Neural progenitor cell (in vitro differentiated cells): ENCODE data around the gene AMMECR1. TPM values are rescaled to one million over a fixed set of nuclear protein-coding genes. Genes with fewer than 3 reads are reported as not detected.
A peak's percentile ranks its signal among the peaks of the same experiment; 100 is the strongest.

Experiments used
- DNase-seq: peaks from one replicate; pipeline ENCODE4 v3.0.0-alpha.2; 2016; ENCODE audit warnings: low spot score
- H2AFZ ChIP-seq: fragments of 200-600 bp; sonication (generic); replicated peaks from 2 replicates; pipeline ENCODE4 v1.6.1; 2016; ENCODE audit warnings: antibody characterized with exemption
- H3F3A ChIP-seq: fragments of 200-600 bp; sonication (generic); 2 replicates; pipeline ENCODE4 v1.6.1; 2016; ENCODE audit warnings: antibody characterized with exemption, low read depth
- H3K27ac ChIP-seq: fragments of 200-600 bp; sonication (generic); 2 replicates; pipeline ENCODE4 v1.5.1; 2016; ENCODE audit warnings: mild to moderate bottlenecking
- H3K27me3 ChIP-seq: fragments of 200-600 bp; sonication (generic); 2 replicates; pipeline ENCODE4 v1.6.1; 2016; ENCODE audit warnings: mild to moderate bottlenecking, moderate library complexity
- H3K36me3 ChIP-seq: fragments of 200-600 bp; sonication (generic); 2 replicates; pipeline ENCODE4 v1.5.1; 2016
- H3K4me1 ChIP-seq: fragments of 200-600 bp; sonication (generic); 2 replicates; pipeline ENCODE4 v1.6.1; 2016; ENCODE audit warnings: mixed run types
- H3K4me2 ChIP-seq: fragments of 200-600 bp; sonication (generic); 2 replicates; pipeline ENCODE4 v1.6.1; 2016
- H3K4me3 ChIP-seq: fragments of 200-600 bp; sonication (generic); 2 replicates; pipeline ENCODE4 v1.5.1; 2016
- H3K79me2 ChIP-seq: fragments of 200-600 bp; sonication (generic); 2 replicates; pipeline ENCODE4 v1.6.1; 2016; ENCODE audit warnings: low read depth
- H3K9ac ChIP-seq: fragments of 200-600 bp; sonication (generic); 2 replicates; pipeline ENCODE4 v1.6.1; 2016
- H3K9me3 ChIP-seq: fragments of 200-600 bp; sonication (generic); 2 replicates; pipeline ENCODE4 v1.5.1; 2016; ENCODE audit warnings: low read depth
- H4K20me1 ChIP-seq: fragments of 200-600 bp; sonication (generic); 2 replicates; pipeline ENCODE4 v1.6.1; 2016; ENCODE audit warnings: low read depth
- H3K27ac Mint-ChIP-seq: 3 replicates; pipeline ENCODE4 v1.8.0; 2021; ENCODE audit warnings: mixed read lengths
- H3K27me3 Mint-ChIP-seq: 2 replicates; pipeline ENCODE4 v1.8.0; 2022; ENCODE audit warnings: low read depth, mild to moderate bottlenecking, inconsistent platforms, moderate library complexity, mixed read lengths; ENCODE audit not compliant: insufficient read depth
- H3K36me3 Mint-ChIP-seq: 3 replicates; pipeline ENCODE4 v1.8.0; 2021; ENCODE audit warnings: mixed read lengths
- H3K4me1 Mint-ChIP-seq: 3 replicates; pipeline ENCODE4 v1.8.0; 2021; ENCODE audit warnings: mixed read lengths
- H3K4me3 Mint-ChIP-seq: 3 replicates; pipeline ENCODE4 v1.8.0; 2021; ENCODE audit warnings: mild to moderate bottlenecking, moderate library complexity, mixed read lengths
- H3K9me3 Mint-ChIP-seq: 3 replicates; pipeline ENCODE4 v1.8.0; 2020; ENCODE audit warnings: mixed read lengths
- CTCF ChIP-seq: fragments of 200-600 bp; sonication (generic); IDR thresholded peaks from 2 replicates; pipeline ENCODE4 v1.5.1; 2017; ENCODE audit warnings: antibody characterized with exemption, mild to moderate bottlenecking
- EZH2 ChIP-seq: fragments of 200-600 bp; sonication (generic); IDR thresholded peaks from 2 replicates; pipeline ENCODE4 v1.6.1; 2017; ENCODE audit warnings: antibody characterized with exemption, mild to moderate bottlenecking, moderate library complexity
- EZH2phosphoT487 ChIP-seq: fragments of 200-600 bp; sonication (generic); IDR thresholded peaks from 2 replicates; pipeline ENCODE4 v1.6.1; 2017; ENCODE audit warnings: antibody characterized with exemption
- total RNA-seq: library from RNA; depleted of rRNA; stranded (reverse); fragments of >200 nt; gene quantifications from 2 replicates; pipeline ENCODE4 v1.2.3, GENCODE V29; 2015; ENCODE audit warnings: low replicate concordance

The AMMECR1 gene
- total RNA-seq, 1 donor from 2014 or later = 20.3 TPM

GRCh38 chrX:110212299-110212698 lies 105.6 kb downstream of the AMMECR1 start:
- H3K27ac Mint-ChIP-seq = no peak overlapping the region
- Histone ChIP-seq H3K9ac (no peak overlapping the region), H3K79me2 (no peaks in the 10 kb centered on the region), H3K4me3 (no peak overlapping the region), H3K27me3 (no peaks in the 10 kb centered on the region), H3K4me2 (no peak overlapping the region), H3K9me3 (no peaks in the 10 kb centered on the region), H2AFZ (no peak overlapping the region), H3K4me1 (no peaks in the 10 kb centered on the region), H3K27ac (no peak overlapping the region), H4K20me1 (no peaks in the 10 kb centered on the region), H3K36me3 (no peaks in the 10 kb centered on the region), H3F3A (no peaks in the 10 kb centered on the region)
- no peaks in the 10 kb centered on the region for H3K36me3 Mint-ChIP-seq
- no peaks in the 10 kb centered on the region for H3K27me3 Mint-ChIP-seq
- TF ChIP-seq EZH2 (no peak), CTCF (peak; percentile 30)
- no peaks in the 10 kb centered on the region for H3K4me1 Mint-ChIP-seq
- no peaks in the 10 kb centered on the region for H3K9me3 Mint-ChIP-seq
- DNase-seq = no peak
- H3K4me3 Mint-ChIP-seq = no peak overlapping the region

GRCh38 chrX:110211340-110211739 lies 106.5 kb downstream of the AMMECR1 start:
- DNase-seq = no peak
- Histone ChIP-seq H3K4me1 (no peaks in the 10 kb centered on the region), H3K9me3 (no peaks in the 10 kb centered on the region), H3F3A (no peaks in the 10 kb centered on the region), H2AFZ (no peak overlapping the region), H4K20me1 (no peaks in the 10 kb centered on the region), H3K27me3 (no peaks in the 10 kb centered on the region), H3K36me3 (no peaks in the 10 kb centered on the region), H3K4me3 (no peak overlapping the region), H3K79me2 (no peaks in the 10 kb centered on the region), H3K27ac (no peak overlapping the region), H3K4me2 (no peak overlapping the region), H3K9ac (no peak overlapping the region)
- Mint-ChIP-seq H3K27ac (no peak overlapping the region), H3K36me3 (no peaks in the 10 kb centered on the region), H3K4me3 (no peak overlapping the region), H3K27me3 (no peaks in the 10 kb centered on the region), H3K4me1 (no peaks in the 10 kb centered on the region), H3K9me3 (no peaks in the 10 kb centered on the region)
- TF ChIP-seq CTCF (no peak), EZH2phosphoT487 (no peak), EZH2 (no peak)

GRCh38 chrX:110210417-110211139 lies 107.3 kb downstream of the AMMECR1 start:
- Mint-ChIP-seq H3K4me1 (no peaks in the 10 kb centered on the region), H3K27me3 (no peaks in the 10 kb centered on the region), H3K4me3 (no peak overlapping the region), H3K27ac (no peak overlapping the region), H3K36me3 (no peaks in the 10 kb centered on the region), H3K9me3 (no peaks in the 10 kb centered on the region)
- Histone ChIP-seq H3K36me3 (no peaks in the 10 kb centered on the region), H3K27ac (no peak overlapping the region), H3K4me1 (no peaks in the 10 kb centered on the region), H3K9ac (no peak overlapping the region), H4K20me1 (no peaks in the 10 kb centered on the region), H3K9me3 (no peaks in the 10 kb centered on the region), H3K4me2 (no peak overlapping the region), H3F3A (no peaks in the 10 kb centered on the region), H2AFZ (no peak overlapping the region), H3K4me3 (no peak overlapping the region), H3K27me3 (no peaks in the 10 kb centered on the region), H3K79me2 (no peaks in the 10 kb centered on the region)
- TF ChIP-seq EZH2 = no peak
- TF ChIP-seq EZH2phosphoT487 = no peak
- no peak for TF ChIP-seq CTCF
- no peak for DNase-seq
